K562 (cell line): ENCODE measurements around the gene CCDC174. TPM values are rescaled to one million over a fixed set of nuclear protein-coding genes. Genes with fewer than 3 reads are reported as not detected.

Experiments used
- ATAC-seq: fragments of 200-7000 bp; cut with Tn5 transposase; 3 replicates; pipeline ENCODE4 v1.9.1; 2020; ENCODE audit warnings: moderate library complexity
- BruUV-seq: library from RNA; stranded (reverse); fragments of 400-500 nt; replicated peaks from 2 replicates; lab custom pipeline; 2021; lab: Mats Ljungman, UMichigan
- CTCF ChIA-PET: fragments of 300-600 bp; formaldehyde crosslinking; extraction: SDS; loops from one replicate; lab custom pipeline; 2021; ENCODE audit warnings: low intra/inter-chr PET ratio; lab: Yijun Ruan, JAX
- POLR2A ChIA-PET: fragments of 300-600, 350-650 bp; sonication (Branson Sonifier 250); formaldehyde crosslinking; extraction: SDS; loops from one replicate; lab custom pipeline; 2021; ENCODE audit warnings: antibody characterized with exemption, inconsistent platforms; lab: Yijun Ruan, JAX
- DNase-seq, 4 experiments: peaks; one replicate each; pipeline versions ENCODE4 v3.0.0 to v3.0.0-alpha.2; 2011 to 2018; ENCODE audit warnings: low spot score in 3 of 4, mixed read lengths in 3 of 4; ENCODE audit errors: extremely low read depth in 1 of 4
- FAIRE-seq: peaks from 2 replicates; lab custom pipeline; 2011; peaks lifted over from hg19 to GRCh38; lab: Jason Lieb, UNC
- H2AFZ ChIP-seq: 2 replicates; pipeline ENCODE4 v1.6.0; 2011; ENCODE audit warnings: low read depth, low read length, control low read depth, inconsistent platforms
- H3K27ac ChIP-seq: fragments of 200-600 bp; 3 replicates; pipeline ENCODE4 v1.8.0; 2011; ENCODE audit warnings: low read depth, mild to moderate bottlenecking, control low read depth, inconsistent platforms, low read length, moderate library complexity, mixed read lengths; ENCODE audit errors: extremely low read depth
- H3K27me3 ChIP-seq, 2 experiments: fragments of 300-600 bp in 1 of 2; 2 replicates in 1 of 2; 3 replicates in 1 of 2; pipeline versions ENCODE4 v1.6.0 to v1.8.0; 2011; ENCODE audit warnings: inconsistent platforms in 2 of 2, low read length in 2 of 2, mild to moderate bottlenecking in 1 of 2, mixed read lengths in 1 of 2, moderate library complexity in 1 of 2; ENCODE audit not compliant: control insufficient read depth in 2 of 2, insufficient read depth in 2 of 2
- H3K36me3 ChIP-seq: fragments of 300-600 bp; 3 replicates; pipeline ENCODE4 v1.8.0; 2011; ENCODE audit warnings: mild to moderate bottlenecking, low read length, inconsistent platforms; ENCODE audit not compliant: control insufficient read depth, insufficient read depth
- H3K4me1 ChIP-seq, 2 experiments: fragments of 200-600 bp in 1 of 2; replicated peaks in 1 of 2; 2 replicates in 1 of 2; 3 replicates in 1 of 2; pipeline versions ENCODE4 v1.5.1 to v1.8.0; 2011; ENCODE audit warnings: inconsistent platforms in 2 of 2, low read length in 2 of 2, mild to moderate bottlenecking in 1 of 2, mixed read lengths in 1 of 2, moderate library complexity in 1 of 2; ENCODE audit not compliant: control insufficient read depth in 2 of 2, insufficient read depth in 2 of 2
- H3K4me2 ChIP-seq: 2 replicates; pipeline ENCODE4 v1.6.1; 2011; ENCODE audit warnings: low read length, control low read depth, inconsistent platforms, mixed read lengths; ENCODE audit not compliant: insufficient read depth
- H3K4me3 ChIP-seq: fragments of 200-600 bp; sonication (generic), shearing (Covaris generic); 2 replicates; pipeline ENCODE4 v1.5.1; 2016; ENCODE audit warnings: control low read depth, inconsistent platforms
- H3K79me2 ChIP-seq: fragments of 200-600 bp; 3 replicates; pipeline ENCODE4 v1.8.0; 2011; ENCODE audit warnings: low read length, inconsistent platforms; ENCODE audit not compliant: control insufficient read depth, insufficient read depth
- H3K9ac ChIP-seq, 2 experiments: 2 replicates each; pipeline versions ENCODE4 v1.6.0 to v1.6.1; 2011; ENCODE audit warnings: low read depth in 2 of 2, low read length in 2 of 2, control low read depth in 1 of 2, inconsistent platforms in 1 of 2, mild to moderate bottlenecking in 1 of 2, mixed read lengths in 1 of 2; ENCODE audit not compliant: insufficient read depth in 1 of 2
- H3K9me1 ChIP-seq: one replicate; pipeline ENCODE4 v1.6.0; 2011; ENCODE audit warnings: inconsistent platforms, mild to moderate bottlenecking, low read length, moderate library complexity; ENCODE audit not compliant: control insufficient read depth, insufficient read depth
- H3K9me3 ChIP-seq: replicated peaks from 2 replicates; pipeline ENCODE4 v1.5.1; 2011; ENCODE audit warnings: low read depth, low read length, inconsistent platforms; ENCODE audit not compliant: control insufficient read depth, insufficient read depth
- H4K20me1 ChIP-seq: replicated peaks from 2 replicates; pipeline ENCODE4 v1.6.1; 2011; ENCODE audit warnings: low read length, inconsistent platforms, mixed read lengths; ENCODE audit not compliant: control insufficient read depth, insufficient read depth
- FOXK2 ChIP-seq, 2 experiments: fragments of 450-650 bp; IDR thresholded peaks in 1 of 2; conservative IDR thresholded peaks in 1 of 2; 2 replicates each; pipeline ENCODE4 v1.6.1; 2016; ENCODE audit warnings: low read depth in 2 of 2, mild to moderate bottlenecking in 1 of 2
- RFX5 ChIP-seq: IDR thresholded peaks from 2 replicates; pipeline ENCODE4 v1.6.1; 2011; ENCODE audit warnings: low read depth, mild to moderate bottlenecking, improper control_type of control experiment, low read length
- ZNF12 ChIP-seq: sonication (generic); formaldehyde crosslinking; IDR thresholded peaks from 2 replicates; pipeline ENCODE4 v1.4.0; 2020; ENCODE audit warnings: mild to moderate bottlenecking, missing genetic modification reagents
- ZNF24 ChIP-seq: fragments of 450-650 bp; IDR thresholded peaks from 2 replicates; pipeline ENCODE4 v1.6.1; 2016
- WGBS: fragments of 100-300 bp; shearing (Covaris generic); methylation state at CpG from one replicate; pipeline ENCODE4 v1.1.6; 2016; ENCODE audit warnings: low coverage, mixed read lengths; ENCODE audit not compliant: insufficient coverage; ENCODE audit errors: missing lambda C conversion rate; 5-methylcytosine and 5-hydroxymethylcytosine counted together
- in situ Hi-C: fragments of 300-500 bp; cut with MboI; formaldehyde crosslinking; loops from 4 replicates; pipeline ENCODE4 v1.15.0; 2018; ENCODE audit warnings: inconsistent platforms, mixed read lengths
- intact Hi-C: fragments of 100-400 bp; cut with micrococcal nuclease; formaldehyde crosslinking; loops from 2 replicates; pipeline ENCODE4 v1.14.2; 2022
- polyA plus RNA-seq, 8 experiments: library from polyadenylated mRNA; depleted of rRNA in 4 of 8; stranded (reverse) in 5 of 8; unstranded in 3 of 8; fragments of >200 nt; fragmentation: Nextera tagmentation in 2 of 8; fragmentation: Illumina TruSeq in 1 of 8; extraction: Ambion mirVana in 2 of 8; extraction: Trizol in 1 of 8; gene quantifications; 2 replicates each; pipeline versions ENCODE4 v1.2.1 to v1.2.3, GENCODE V29; 2011 to 2014; ENCODE audit warnings: inconsistent platforms in 1 of 8, missing spikeins in 1 of 8
- total RNA-seq, 7 experiments: library from RNA; depleted of rRNA in 6 of 7; stranded (reverse); fragments of >200 nt in 6 of 7; fragmentation: Illumina TruSeq in 2 of 7; extraction: Trizol in 2 of 7; gene quantifications; 2 replicates each; pipeline versions ENCODE4 v1.2.1 to v1.2.3, GENCODE V29; 2011 to 2021; ENCODE audit warnings: low replicate concordance in 1 of 7
- TF ChIP-seq, protein P1 (sequence below), 2 experiments: fragments of 450-650 bp in 1 of 2; IDR thresholded peaks; 2 replicates each; pipeline ENCODE4 v1.6.1; 2011 to 2017; ENCODE audit warnings: low read depth in 2 of 2, antibody characterized with exemption in 1 of 2, borderline replicate concordance in 1 of 2, low read length in 1 of 2, mild to moderate bottlenecking in 1 of 2, mixed read lengths in 1 of 2; ENCODE audit not compliant: control insufficient read depth in 1 of 2

The CCDC174 gene
- total and polyA plus RNA-seq, 9 of the 15 experiments (the other 6 are each of a cell fraction or from before 2014, with no cell fraction given): 7.4 to 41.0 (median 28.5) TPM

DNA sequence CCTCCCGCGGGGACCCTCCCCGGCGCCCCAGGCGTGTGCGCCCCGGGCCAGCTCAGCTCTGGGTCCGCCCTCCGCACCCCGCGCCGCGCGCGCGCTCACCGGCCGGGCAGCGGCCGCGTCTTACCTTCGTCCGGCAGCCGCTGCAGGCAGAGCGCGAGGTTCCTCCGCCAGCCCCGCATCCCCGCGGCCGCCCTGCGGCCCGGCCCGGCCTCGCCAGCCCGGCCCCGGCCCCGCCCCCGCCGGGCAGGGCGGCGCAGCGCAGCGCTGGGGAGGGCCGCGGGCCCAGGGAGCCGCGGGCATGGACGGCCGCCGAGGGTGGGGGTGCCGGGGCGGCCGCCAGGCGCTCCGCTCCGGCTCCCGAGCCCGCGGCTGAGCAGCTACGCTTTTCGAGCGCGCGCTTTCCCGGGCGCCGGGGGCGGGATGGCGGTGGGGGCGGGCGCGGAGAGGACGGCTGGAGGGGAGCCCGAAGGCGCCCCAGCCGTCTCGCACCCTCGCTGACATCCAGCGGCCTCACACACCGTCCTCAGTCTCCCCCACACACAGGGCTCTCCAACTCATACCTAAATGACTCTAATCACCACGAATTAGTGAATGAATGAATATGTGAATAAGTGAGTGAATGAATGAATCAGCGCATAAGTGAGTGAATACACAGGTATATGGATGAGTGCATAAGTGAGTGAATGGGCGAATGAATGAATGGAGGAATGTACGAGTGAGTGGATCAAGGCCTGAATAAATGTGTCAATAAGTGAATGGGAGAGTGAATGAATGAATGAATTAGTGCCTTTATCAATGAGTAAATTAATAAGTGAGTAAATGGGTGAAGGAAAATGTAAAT lies 48.5 kb upstream of the CCDC174 start:
- CTCF ChIA-PET: no interaction called here
- 33% methylated on average over 26 of the region's 85 CpGs for WGBS
- H3K79me2 ChIP-seq: no peaks in the 10 kb centered on the region
- peaks cover 0 to 13% of the 10 kb centered on the region in 2 experiments; a peak in 2 of 5 replicates for H3K4me1 ChIP-seq
- FAIRE-seq (no peak), ATAC-seq (no peak), DNase-seq (peak in 2 of 4 experiments; percentile 38 to 45)
- H3K27ac ChIP-seq: no peak overlapping the region
- H3K36me3 ChIP-seq: no peaks in the 10 kb centered on the region
- intact Hi-C loops: no loop called here
- TF ChIP-seq ZNF12 (CRISPR knock-in tag): no peak
- TF ChIP-seq RFX5: no peak
- TF ChIP-seq FOXK2 (conservative IDR thresholded peaks at IDR 0.05 in 1 of 2, IDR thresholded peaks at IDR 0.05 in 1 of 2; ENCODE audit: low read depth in 2 of 2): no peak
- TF ChIP-seq, protein P1, sequence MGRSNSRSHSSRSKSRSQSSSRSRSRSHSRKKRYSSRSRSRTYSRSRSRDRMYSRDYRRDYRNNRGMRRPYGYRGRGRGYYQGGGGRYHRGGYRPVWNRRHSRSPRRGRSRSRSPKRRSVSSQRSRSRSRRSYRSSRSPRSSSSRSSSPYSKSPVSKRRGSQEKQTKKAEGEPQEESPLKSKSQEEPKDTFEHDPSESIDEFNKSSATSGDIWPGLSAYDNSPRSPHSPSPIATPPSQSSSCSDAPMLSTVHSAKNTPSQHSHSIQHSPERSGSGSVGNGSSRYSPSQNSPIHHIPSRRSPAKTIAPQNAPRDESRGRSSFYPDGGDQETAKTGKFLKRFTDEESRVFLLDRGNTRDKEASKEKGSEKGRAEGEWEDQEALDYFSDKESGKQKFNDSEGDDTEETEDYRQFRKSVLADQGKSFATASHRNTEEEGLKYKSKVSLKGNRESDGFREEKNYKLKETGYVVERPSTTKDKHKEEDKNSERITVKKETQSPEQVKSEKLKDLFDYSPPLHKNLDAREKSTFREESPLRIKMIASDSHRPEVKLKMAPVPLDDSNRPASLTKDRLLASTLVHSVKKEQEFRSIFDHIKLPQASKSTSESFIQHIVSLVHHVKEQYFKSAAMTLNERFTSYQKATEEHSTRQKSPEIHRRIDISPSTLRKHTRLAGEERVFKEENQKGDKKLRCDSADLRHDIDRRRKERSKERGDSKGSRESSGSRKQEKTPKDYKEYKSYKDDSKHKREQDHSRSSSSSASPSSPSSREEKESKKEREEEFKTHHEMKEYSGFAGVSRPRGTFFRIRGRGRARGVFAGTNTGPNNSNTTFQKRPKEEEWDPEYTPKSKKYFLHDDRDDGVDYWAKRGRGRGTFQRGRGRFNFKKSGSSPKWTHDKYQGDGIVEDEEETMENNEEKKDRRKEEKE (IDR thresholded peaks at IDR 0.05; ENCODE audit: borderline replicate concordance in 1 of 2, control insufficient read depth in 1 of 2, low read depth in 2 of 2, low read length in 1 of 2): no peak
- peak; percentile 86 for TF ChIP-seq ZNF24
- TF ChIP-seq, all 486 proteins: peak for 1
- Histone ChIP-seq H3K9me3 (no peaks in the 10 kb centered on the region), H3K9me1 (no peaks in the 10 kb centered on the region), H2AFZ (no peak overlapping the region), H3K4me2 (no peak overlapping the region), H3K27me3 (peaks cover 5 to 52% of the 10 kb centered on the region in 2 experiments; a peak in 4 of 5 replicates), H3K4me3 (no peak overlapping the region), H4K20me1 (peaks cover 7% of the 10 kb centered on the region), H3K9ac (no peak overlapping the region)
- in situ Hi-C loops: no loop called here
- POLR2A ChIA-PET: interaction anchor here (1.2 kb wide), 1 partner anchor 49 kb away, joined by 3 read pairs; the partner anchor contains the start of gene CCDC174
- BruUV-seq: no TSS peak
